Fibroblast of skin of back (primary cell): Measurements from ENCODE around the gene MAD1L1.

Experiments used
- DNase-seq: peaks from one replicate; pipeline ENCODE4 v3.0.0-alpha.2; 2013

Gene MAD1L1

DNA sequence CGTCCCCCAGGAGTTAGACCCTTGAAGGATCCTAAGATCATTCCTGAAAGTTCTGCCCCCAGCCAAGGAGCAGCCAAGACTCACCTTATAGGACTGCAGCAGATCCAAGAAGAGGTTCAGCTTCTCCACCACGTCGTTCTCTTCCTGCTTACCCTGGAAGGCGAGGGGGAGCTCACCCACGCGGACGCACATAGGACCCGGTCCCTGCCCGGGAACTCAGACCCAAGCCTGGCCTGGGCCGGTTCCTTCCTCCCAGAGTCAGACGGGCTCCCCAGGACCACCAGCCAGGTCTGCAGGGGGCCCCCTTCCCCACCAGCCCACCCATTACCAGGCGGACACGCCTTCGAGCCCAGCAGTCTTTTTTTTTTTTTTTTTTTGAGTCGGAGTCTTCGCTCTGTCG lies 24.9 kb upstream of the MAD1L1 start:
- no peak for DNase-seq

DNA sequence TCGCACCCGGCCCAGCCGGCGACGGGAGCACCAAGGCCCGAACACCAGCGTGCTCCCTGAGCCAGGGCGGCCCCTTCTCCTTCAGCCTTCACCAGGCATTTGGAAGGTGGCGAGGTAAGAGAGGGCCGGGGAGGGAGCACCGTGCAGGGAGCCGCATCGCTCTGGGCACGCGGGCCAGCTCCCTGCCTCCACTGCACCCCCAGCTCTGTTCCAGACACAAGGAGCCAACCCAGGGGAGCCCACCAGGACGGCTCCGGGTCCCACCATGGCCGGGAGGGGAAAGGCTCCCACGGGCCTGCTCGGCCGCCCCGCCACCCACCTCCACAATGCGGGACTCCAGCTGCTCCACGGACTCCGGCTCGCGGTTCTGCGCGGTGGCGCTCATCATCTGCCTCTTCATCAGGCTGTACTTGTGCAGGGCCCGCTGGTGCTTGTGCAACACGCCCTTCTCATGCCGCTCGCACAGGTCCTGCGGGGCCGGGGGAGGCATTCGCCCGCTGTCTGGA lies 24.4 kb upstream of the MAD1L1 start:
- DNase-seq, result no peak

DNA sequence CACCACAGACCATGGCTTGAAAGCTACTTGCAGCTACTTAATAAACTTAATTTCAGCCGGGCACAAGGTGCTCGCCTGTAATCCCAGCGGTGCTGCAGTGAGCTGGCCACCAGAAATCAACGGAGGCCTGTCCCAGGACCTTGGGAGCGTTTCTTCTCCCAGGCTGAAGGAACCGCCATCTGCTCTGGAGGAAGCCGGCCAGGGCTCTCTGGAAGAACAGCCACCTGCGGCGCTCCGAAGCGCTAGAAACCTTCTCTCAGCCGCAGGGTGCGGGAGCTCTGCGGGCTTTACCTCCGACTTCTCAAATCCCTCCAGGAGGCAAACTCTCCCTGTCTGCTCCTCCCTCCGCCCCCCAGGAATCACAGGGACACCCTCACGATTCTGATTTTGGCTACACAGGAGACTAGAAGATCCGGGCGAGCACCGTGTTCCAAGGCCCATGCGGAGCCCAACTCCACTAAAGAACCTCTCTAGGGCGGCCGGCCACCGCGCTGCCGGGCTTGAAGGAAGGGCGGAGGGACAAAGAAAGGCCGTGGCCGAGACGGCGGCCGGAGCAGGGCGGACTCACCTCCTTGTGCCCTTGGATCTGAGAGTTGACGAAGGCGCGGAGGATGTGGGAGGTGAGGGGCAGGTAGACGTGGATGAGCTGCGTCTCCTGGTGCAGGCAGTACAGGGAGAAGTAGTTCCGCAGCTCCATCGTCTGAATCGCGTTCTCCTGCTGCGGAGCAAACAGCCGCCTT lies 23.7 kb upstream of the MAD1L1 start:
- no peak for DNase-seq

DNA sequence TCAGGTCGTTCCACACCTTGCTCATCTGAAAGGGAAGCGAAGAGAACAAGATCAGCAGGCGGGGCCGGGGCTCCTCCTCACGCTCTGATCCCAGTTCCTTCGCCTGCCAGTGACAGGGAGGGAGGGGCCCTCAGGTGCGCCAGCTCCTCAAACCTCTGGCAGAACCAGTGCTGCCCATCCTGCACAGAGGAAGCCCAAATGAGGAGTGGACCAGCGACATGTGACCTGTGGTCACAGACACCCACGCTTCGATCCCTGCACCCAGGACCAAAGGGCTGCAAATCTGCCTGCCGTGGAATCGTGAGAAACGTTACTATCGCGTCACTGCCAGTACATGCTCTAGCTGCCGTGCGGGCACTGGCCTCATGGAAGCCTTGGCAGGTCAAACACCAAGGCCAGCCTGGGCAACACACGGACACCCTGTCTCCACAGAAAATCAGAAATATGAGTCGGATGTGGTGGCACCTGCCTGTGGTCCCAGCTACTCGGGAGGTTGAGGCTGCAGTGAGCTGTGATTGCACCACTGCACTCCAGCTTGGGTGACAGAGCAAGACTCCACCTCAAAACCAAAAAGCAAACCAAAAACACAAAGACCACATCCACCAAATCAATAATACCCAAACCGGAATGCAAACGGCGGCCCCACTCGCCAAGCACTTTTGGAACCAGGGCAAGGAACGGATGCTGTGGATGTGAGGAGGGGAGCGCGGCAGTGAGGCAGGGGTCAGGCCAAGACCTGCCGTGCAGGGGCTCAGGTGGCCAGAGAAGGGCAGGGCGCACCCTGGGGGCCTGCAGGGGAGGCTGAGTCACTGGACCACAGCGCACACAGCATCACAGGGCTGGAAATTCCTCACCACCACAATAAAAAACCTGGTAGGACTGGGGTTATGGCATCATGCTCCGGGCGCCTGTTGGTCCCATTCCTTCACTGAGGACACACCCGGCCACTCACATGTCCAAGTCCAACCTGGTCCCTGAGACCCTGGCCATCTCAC lies 22.7 kb upstream of the MAD1L1 start:
- no peak for DNase-seq

DNA sequence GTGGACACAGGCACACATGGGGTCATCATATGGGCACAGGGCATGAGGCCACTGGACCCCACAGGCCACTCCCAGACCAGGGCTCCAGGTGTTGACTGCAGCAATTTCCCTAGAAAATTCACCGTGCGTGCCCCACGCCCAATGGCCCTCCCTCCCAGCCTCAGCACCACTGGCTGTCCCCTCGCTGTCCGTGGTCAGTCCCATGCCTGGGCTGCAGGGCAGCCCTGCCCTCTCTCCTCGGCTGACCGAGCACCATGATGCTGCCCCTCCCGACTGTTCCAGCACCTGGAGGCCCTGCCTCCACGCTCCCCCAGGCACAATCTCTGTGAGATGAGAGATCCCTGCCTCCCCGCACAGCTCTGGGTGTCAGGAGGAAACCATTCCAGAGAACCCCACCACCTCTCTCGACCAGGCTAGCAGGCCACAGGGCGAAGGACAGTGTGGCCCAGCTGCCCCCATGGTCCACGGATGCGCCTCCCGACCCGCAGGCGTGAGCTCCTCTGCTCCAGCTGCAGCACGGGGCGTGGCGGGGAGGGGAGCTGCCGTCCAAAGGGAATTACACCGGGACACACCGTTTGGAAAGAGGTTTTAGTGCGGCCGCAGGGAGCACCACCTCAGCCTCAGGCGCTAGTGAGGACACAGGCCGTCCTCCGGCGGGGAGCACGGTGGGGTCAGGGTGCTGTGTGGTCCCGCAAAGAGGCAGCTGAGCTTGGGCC lies 21.8 kb upstream of the MAD1L1 start:
- DNase-seq, result no peak

DNA sequence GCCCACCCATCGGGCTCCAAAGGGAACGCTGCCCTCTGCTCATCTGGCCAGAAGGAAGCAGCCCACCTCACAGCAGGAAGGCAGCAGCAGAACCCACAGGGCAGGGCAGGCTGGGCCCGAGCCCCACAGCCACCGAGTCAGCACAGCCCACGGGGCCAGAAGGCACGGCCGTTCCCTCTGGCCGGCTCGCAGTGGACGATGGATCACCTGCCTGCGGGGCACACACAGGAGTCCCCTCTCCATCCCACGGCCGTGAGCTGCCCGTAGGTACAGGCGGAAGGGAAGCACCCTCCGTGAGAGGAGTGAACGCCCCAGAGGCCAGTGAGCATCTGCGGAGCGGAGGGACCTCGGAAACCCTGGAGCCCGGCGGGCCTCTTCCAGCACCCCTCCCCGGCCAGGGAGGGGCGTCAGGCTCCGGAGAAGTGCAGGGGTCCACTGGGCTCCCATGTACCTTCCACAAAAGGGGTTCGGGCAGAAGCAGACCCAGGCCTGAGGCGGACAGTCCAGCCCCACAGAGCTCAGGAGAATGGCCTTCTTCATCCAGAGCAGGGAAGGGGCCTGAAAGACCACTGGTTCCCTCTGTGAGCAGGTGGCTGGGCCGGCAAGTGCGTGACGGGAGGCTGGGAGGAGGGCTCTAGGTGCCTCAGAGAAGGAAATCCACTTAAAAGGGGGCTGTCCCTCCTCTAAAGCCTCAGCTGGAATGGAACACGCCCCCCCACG lies 20.9 kb upstream of the MAD1L1 start:
- DNase-seq, result no peak

DNA sequence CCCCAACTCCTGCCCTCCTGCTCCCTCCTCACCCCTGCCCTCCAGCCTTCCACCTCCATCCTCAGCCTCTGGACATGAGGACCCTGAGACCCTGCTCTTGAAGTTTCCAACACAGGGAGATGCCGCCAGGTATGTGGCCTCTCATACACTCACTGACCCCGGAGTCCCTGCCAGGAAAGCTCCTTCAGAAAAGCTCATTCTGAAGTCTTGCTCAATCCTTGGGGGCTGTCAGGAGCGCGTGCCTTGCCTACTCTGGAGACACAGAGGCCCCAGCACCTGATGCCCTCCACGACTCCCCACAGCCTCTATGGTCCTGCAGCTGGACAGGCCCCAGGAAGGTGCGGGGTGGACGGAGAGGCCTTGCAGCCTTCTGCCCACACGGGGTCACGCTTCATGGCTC lies 20.3 kb upstream of the MAD1L1 start:
- DNase-seq, result no peak

DNA sequence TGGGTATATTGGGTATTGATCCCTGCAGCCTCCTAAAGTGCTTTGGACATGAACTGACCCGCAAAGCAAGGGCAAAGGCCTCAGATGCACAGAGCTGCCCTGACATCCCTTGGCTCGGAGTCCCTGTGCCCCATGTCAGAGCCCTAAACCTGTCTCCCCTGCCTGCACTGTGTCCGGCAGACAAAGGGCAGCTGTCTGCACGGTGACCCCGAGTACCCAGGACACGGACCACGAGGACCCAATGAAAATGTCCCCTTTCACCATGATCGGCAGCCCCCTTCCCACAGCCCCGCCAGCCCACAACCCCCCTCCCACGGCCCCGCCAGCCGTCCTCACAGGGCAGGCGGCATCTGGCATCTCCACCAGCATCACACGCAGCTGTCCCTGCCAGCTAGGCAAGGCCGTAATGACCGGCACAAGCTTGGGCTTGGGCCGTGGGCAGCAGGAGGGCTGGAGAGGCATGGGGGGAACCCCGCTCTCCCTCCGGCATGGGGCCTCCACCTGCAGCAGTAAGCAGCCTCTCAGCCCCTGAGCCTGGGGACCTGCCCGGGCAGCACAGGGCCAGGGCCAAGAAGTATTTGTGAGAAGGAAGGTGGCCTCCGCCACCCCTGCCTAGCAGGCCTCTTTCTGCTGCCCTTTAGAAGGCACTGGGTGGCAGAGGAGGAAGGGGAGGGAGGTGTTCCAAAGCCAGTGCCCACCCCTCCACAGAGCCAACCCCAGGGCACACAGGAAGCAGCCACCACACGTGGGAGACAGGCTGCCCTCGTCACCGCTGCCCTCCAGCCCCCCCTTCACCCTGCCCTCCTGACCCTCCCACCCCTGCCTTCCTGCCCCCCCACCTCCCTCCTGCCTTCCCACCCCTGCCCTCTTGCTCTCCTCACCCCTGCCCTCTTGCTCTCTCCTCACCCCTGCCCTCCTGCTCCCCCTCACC lies 19.4 kb upstream of the MAD1L1 start:
- no peak for DNase-seq

DNA sequence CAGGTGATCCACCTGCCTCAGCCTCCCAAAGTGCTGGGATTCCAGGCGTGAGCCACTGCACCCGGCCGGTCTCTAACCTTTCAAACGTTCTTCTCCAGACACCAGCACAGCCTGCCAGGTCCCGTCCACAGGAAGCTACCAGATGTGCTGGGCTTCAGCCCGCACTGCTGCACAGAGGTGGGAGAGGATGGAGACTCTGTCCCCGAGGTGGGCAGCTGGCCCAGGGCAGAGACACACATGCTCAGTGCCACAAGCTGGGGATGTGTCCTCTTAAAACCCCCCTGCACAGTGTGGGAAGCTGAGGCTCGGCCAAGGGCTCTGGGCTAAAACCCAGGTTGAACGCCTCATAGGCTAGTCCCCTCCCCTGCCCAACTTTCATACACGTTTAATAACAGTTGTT lies 18.6 kb upstream of the MAD1L1 start:
- DNase-seq, result no peak

DNA sequence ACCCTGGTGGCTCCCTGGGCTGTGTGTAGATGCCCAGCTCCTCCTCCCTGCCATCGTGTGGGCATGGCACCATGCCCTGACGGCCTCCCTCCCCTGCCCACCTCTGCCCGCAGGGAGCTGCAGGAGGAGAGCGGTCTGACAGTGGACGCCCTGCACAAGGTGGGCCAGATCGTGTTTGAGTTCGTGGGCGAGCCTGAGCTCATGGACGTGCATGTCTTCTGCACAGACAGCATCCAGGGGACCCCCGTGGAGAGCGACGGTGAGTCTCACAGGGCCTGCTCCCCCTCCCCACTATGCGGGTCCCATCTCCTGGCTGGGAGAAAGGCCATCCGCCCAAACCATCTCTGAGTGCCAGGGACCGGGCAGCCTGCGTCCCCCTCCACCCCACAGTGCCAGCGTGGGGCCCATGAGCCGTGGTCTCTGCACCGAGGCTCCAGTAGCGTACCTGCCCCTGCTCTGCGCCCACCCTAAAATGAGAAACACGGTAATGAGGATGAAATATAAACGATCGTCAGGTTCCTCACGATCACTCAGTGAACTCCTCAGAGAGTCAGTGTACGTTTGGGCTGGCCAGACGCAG lies 17.1 kb upstream of the MAD1L1 start:
- DNase-seq, result no peak

DNA sequence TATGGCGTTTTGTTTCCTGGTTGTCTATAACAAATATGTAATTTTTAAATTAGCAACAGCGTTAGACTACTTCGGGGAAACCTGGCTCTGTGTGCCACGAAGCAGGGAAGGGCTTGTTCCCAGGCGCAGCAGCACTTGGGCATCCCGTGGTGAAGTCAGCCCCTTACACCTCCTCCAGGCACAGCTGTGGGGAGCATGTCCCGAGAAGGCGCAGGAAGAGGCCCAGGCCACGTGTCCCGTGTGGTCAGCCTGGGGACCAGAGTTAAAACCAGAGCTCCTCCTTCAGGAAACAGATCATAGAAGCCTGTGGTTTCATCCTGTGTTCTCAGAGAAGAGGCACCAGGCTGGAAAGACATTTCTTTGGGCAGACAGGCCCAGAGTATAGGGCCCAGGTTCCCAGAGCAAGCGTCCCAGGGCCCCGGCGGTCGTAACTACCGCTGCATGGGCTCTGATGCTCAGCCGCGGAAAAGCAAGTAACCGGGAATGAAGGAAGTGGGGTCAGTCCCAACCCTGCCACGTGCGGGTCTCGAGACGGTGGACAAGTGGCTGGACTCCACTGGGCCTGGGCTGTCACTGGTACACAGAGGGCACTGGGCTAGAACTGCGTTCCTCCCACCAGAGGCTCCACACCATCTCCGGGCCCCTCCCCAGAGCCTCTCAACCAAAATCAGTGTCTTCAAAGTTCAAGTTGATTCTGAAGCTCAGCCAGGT lies 16.4 kb upstream of the MAD1L1 start:
- DNase-seq, result peak; percentile 96

DNA sequence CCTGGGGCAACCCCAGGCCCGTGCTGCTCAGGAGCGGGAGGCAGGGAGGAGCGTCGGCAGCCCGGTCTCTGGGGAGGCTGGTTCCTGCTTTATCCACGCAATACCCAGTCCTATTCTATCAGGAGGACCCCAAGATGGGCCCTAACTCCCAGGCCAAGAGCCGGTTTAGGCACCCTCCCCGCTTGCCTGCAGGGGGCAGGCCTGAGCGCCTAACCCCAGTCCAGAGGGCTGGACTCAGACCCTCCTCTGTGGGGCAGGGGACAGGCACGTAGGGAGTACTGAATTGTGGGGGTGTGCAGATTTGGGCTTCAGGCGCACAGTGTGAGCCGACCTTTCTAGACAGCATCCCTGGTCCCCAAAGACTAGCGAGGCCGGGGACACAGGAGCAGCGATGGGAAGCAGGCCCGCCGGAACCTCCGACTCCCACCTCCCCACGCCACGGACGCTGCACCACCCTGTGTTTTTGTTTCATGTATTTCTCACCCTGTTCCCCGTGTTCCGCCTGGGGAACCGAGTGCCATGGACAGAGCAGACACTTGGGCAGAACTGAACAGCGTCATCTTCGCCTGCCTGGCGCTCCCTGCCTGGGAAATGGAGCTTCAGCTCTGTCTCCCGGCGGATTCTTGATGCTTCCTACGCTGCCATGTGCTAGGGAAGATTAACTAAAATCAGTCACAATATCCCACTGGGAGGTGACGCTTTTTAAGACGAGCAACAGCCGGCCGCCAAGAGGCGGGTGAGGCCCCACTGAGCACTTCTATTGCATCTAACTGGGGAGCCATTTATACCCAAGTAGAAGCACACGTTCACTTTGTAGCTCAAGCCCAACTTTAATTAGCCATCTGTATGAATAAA lies 14.6 kb upstream of the MAD1L1 start:
- peak; percentile 18 for DNase-seq

DNA sequence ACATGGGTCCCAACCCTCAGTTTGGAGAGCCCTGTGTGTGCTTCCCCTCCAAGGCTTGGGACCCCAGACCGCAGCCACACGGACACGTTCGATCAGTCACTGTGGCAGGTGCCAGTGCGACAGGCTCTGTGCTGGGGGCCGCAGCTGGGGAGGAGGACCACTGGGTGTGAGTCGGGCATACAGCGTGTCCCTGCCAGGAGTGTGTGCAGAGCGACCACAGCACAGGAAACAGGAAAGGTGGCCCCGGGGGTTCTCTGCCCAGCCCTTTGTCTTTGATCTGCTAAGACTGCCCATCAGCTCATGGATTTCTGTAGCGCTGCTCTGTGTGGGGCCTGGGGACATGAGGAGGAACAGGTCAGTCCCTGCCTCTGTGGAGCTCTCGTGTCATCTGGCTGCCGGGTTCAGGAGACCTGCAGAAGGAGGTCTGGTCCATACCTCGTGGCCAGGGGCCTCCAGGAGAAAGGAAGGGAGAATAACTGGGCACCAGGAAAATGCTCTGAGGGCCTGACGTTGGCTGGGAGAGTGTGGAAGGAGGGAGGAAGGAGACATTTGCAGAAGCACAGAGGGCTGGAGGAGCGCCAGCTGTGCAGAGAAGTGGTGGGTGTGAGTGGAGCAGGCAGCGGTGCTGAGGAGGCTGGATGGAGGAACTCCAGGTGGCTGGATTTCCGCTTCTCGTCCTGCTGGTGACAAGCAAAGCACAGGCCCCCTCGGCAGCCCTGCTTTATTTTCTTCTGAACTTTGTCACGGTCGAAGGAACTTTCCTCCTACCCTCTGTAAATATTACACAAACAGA lies 13.3 kb upstream of the MAD1L1 start:
- DNase-seq, result no peak

DNA sequence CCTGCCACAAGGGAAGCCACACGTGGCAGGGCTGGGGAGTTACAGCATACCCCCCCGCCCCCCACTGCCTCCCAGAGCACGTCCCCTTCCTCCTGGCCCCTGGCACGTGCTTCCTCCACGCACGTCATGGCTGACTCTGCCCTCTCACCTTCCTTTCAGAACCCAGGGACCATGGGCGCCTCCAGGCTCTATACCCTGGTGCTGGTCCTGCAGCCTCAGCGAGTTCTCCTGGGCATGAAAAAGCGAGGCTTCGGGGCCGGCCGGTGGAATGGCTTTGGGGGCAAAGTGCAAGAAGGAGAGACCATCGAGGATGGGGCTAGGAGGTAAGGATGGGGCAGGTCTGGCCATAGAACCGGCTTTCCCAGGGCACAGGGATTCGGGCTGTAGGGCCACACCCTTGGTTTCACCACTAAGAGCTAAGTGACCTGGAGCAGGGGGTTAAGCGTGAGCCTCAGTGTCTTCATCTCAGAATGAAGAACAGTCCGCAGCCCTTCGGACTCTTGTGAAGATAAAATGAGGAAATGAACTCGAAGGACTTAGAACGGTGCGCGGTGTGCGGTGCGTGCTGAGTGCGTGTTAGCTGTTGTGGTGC lies 11.8 kb upstream of the MAD1L1 start:
- no peak for DNase-seq

DNA sequence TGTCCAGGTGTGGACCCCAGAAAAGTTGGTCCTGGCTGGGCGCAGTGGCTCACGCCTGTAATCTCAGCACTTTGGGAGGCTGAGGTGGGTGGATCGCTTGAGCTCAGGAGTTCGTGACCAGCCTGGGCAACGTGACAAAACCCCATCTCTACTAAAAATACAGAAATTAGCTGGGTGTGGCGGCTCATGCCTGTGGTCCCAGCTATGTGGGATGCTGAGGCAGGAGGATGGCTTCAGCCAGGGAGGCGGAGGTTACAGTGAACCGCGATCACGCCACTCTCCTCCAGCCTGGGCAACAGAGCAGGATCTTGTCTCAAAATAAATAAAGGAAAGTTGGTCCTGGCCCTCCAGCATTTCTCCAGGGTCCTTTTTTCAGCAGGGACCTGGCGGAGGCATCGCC lies 10.7 kb upstream of the MAD1L1 start:
- DNase-seq, result no peak

DNA sequence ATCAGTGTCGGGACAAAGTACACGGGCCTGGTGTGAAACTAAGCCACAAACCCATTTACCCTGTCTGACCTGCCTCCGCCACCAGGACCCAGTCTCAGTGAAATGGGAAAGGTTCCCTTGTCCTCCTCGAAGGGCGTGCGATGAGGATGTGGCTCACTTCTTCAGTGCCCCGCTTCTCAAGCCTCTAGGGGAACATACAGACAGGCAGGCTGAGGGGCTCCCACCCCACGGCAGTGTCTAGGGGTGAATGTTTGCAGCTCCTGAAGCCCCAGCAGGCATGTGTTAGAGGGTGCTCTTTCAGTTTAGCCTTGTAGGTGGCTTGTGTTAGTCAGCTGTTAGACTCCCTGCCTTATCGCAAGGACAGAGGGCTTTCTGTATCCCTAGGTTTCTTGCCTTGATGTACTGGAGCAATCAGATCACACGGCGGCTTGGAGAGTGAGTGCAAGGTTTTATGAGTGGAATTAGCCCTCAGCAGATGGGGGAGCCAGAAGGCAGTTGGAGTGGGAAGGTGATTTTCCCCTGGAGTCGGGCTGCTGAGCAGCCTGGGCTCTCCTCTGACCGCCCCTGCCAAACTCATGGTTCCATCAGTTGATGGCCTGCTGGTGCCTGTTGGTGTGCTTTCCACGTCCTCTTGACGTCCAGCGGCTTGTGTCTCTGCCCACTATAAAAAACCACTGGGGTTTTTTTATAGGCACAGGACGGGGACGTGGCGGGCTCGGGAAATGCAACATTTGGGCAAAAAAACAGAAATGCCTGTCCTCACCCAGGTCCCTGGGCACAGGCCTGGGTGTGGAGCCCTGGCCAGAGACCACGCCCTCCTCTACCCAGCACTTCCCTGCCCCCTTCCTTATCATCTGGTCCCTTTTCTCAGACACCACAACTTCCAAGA lies 10.0 kb upstream of the MAD1L1 start:
- peak; percentile 26 for DNase-seq
